HG03175 (cell line): ENCODE data around the gene PRPF40B.
A peak's percentile ranks its signal among the peaks of the same experiment; 100 is the strongest.
"Not testable (repeated sequence)": the region's sequence is repeated elsewhere in the genome, so short reads cannot be mapped to it uniquely, and the experiment has no call there.

ENCODE experiments used
- ATAC-seq: cut with Tn5 transposase; IDR thresholded peaks from one replicate; pipeline ENCODE4 v1.9.1; 2021; ENCODE audit warnings: mild to moderate bottlenecking, moderate library complexity; ENCODE audit not compliant: unreplicated experiment

PRPF40B gene

DNA sequence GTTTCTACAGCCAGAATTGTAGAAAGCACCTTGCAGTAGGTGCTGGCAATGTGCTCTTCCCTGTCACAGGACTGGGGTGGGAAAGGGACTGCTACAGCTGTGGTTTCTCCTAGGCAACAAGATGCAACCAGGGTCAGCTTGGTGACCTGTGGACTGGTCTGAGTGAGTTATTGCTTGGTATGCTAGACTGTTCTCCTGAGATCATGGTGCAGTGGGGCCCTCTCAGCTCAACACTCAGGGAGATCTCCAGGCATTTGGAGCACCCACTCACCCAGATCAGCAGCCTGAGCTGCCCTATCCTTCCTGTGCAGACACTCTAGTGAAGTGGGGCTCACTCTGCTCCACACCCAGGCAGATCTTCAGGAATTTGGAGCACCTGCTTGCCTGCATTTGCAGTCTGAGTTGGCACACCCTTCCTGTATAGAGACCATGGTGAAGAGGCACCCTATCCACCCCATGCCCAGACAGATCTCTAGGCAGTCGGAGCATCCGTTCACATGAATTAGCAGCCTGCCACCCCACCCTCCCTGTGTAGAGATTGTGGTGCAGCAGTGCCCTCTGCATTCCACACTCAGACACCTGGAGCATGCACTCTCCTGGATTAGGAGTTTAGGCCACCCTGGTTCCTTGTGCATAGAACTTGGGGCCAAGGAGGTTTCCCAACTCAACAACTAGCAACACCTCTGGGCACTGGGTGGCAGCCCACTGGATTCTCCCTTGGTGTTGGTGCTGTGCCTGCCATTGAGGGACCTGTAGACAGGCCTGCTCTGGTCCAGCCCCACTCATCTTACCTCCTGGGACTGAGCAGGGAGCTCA lies 14.1 kb upstream of the PRPF40B start:
- ATAC-seq, result no peak

GRCh38 chr12:49609875-49610154 lies 13.5 kb upstream of the PRPF40B start:
- ATAC-seq, result no peak

DNA sequence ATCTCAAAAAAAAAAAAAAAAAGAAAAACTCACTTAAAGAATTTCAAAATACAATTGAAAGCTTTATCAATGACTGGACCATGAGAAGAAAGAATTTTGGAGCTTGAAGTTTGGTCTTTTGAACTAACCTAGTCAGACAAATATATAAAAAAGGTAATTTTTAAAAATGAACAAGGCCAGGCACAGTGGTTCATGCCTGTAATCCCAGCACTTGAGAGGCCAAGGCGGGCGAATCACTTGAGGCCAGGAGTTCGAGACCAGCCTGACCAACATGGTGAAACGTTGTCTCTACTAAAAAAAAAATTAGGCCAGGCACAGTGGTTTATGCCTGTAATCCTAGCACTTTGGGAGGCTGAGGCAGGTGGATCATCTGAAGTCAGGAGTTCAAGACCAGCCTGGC lies 12.6 kb upstream of the PRPF40B start:
- not testable (repeated sequence) for ATAC-seq

DNA sequence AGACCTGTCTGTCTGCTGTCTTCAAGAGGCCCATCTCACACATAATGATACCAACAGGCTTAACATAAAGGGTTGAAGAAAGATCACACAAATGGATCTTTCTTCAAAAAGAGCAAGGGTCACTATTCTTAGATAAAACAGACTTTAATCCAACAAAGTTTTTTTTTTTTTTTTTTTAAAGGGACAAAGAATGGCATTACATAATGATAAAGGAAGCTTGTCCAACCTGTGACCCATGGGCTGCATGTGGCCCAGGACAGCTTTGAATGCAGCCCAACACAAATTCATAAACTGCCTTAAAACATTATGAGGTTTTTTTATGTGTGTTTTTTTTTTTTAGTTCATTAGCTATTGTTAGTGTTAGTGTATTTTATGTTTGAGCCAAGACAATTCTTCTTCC lies 11.2 kb upstream of the PRPF40B start:
- ATAC-seq, result no peak

DNA sequence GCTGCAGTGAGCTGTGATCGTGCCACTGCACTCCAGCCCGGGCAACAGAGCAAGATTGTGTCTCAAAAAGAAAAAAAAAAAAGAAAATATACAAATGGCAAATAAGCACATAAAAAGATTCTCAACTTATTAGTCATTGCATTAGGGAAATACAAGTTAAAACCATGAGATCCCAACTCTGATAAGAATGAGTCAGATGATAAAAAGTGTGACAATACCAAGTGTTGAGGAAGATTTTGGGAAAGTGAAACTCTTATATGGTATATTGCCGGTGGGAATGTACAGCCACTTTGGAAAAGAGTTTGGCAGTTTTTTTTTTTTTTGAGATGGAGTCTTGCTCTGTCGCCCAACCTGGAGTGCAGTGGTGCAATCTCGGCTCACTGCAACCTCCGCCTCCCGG lies 7.6 kb upstream of the PRPF40B start:
- ATAC-seq, result no peak

- no peak for ATAC-seq
Measured at GRCh38 chr12:49616533-49617219, 6.7 kb upstream of the PRPF40B start.

DNA sequence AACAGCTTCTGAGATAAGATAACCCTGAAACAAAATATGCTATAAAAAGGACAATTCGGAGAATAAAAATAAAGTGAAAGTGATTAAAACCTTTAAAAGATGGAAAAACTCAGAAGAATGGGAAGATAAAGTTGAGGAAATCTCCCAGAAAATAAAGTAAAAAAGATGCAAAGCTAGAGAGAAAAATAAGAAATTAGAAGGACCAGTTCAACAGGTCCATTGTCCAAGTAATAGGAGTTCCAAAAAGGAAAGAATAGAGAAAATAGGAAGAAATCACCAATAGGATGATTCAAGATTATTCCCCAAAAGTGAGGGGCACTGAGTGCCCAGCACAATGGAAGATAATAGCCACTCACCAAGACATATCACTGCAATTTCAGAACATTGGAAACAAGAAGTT lies 4.8 kb upstream of the PRPF40B start:
- ATAC-seq, result no peak

- ATAC-seq, result no peak
Measured at GRCh38 chr12:49619286-49619685, 4.1 kb upstream of the PRPF40B start.

DNA sequence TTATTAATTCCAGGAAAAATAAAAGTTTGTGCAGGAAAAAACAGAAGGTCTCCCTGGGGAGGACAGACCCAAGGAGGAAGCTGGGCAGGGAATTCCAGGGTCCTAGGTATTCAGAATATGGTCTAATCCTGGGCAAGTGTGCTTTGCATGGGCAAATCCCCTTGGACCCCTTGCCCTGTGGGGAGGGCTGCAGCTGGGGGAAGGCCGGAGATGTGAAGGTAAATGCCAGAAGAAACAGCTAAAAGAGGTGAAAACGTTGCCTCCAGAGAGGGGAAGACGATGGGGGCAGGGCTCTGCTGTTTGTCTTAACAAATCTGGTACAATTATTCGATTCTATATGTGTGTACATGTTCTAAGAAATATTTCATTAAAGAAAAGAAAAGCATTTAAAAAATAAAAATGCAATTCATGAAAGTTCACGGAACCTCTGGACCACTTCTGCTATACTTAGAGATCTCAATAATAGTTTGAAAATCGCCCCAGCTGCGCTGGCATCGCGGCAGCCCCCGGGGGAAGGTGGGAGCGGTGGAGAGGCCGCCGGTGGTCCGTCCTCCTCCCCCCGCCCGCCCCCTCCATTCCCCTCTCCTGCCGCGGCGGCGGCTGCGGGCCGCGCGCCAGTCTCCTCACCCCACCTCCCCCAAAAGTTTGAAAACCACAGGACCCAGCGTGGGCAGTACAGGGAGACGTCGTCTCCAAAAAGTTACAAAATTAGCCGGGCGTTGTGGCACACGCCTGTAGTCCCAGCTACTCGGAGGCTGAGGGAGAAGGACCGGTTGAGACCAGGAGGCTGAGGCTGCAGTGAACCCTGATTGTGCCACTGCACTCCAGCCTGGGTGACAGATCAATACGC lies 1.5 kb upstream of the PRPF40B start:
- no peak for ATAC-seq

DNA sequence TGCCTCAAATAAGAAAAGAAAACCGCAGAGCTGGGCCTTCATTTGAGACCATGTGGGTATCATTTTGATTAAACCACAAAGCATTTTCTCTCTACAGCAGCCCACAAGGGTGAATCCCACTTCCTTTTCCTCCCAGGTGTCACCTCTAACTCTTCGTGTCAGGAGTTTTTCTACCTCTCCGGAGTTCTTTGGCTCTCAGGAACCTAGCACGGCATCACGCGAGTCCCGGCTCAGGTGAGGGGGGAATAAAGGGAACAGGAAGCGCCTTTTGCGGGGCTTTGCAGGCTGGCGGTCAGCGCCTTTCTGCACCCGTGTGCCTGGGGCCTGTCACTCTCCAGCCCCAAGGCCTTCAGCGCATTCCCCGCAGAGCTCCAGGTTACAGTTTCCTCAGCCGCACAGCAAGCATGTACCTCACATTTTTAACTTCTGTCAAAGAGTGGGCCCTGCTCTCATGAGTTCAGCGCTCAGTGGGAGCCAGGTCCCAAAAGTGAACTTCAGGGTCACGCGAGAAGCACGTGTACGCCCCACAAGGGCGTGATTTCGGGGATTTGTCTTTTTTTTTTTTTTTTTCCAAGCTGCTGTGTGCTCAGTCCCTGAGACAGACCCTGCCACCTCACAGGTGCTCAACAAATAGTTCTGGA lies 740 bp upstream of the PRPF40B start:
- peak; percentile 29 for ATAC-seq

- ATAC-seq, result no peak
Measured at GRCh38 chr12:49624921-49625577, 1.7 kb downstream of the PRPF40B start.

DNA sequence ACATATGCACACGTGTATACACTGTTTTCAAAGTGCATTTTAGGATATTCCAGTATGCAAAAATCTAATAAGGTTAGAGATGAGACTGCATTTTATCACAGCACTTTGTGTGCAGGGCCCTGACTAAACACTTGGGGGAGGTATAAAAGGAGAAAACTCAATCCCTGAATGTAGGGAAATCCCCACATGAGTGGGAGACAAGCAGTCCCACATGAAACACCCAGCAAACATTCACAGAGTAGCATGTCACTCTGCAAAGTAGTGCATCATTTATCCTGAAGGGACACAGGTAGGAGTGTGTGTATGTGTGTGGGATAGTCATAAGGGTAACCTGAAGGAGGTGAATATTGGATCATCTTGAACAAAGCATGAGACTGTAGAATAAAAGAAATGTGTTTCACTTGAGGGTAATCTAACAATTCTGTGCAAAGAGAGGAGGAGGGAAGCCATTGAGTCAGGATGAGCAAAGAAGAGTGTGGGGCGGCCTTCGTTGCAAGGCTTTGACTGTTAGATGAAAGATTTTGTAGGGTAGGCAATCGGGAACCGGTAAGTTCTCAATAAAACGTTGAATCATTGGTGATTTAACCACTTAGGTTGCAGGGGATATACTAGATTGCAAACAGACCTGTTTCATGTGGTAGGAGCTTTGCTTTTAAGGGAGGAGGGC lies 2.9 kb downstream of the PRPF40B start:
- ATAC-seq, result no peak

- ATAC-seq, result no peak
Measured at GRCh38 chr12:49626836-49627235, 3.5 kb downstream of the PRPF40B start.

GRCh38 chr12:49627752-49628360 lies 4.5 kb downstream of the PRPF40B start:
- ATAC-seq, result no peak

GRCh38 chr12:49631336-49631907 lies 8.1 kb downstream of the PRPF40B start:
- ATAC-seq, result no peak

- no peak for ATAC-seq
Measured at GRCh38 chr12:49632401-49632800, 9.0 kb downstream of the PRPF40B start.

GRCh38 chr12:49632986-49633702 lies 9.8 kb downstream of the PRPF40B start:
- no peak for ATAC-seq

DNA sequence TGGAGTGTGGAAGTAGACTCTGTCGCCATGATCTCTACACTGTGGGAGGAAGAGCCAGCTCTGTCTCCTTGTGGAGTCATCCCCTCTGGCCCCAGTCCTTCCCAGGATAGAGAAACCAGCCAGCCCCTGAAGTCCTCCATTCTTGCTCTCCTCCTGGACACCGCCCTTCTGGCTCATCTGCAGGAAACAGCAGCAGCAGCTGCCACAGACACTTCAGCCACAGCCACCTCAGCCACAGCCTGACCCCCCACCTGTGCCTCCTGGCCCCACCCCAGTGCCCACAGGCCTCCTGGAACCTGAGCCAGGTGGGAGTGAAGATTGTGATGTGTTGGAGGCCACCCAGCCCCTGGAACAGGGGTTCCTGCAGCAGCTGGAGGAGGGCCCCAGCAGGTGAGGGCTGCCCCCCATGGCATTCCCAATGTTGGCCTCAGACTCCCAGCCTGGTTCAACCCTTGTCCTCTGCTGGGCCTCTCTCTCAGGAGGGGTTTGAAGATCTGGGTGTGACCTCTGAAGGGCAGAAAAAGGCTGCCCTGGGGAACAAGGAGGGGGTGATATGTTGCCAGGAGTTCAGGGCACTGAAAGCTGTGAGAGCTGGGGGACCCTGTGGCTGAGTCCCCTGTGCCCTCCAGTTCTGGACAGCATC lies 10.5 kb downstream of the PRPF40B start:
- ATAC-seq, result no peak
